Spleen (tissue), 11 donors: ENCODE measurements around the gene ALDOA. TPM values are rescaled to one million over a fixed set of nuclear protein-coding genes. Genes with fewer than 3 reads are reported as not detected.
"Not testable (repeated sequence)": the region's sequence is repeated elsewhere in the genome, so short reads cannot be mapped to it uniquely, and the experiment has no call there.

Experiments
- DNase-seq: peaks from one replicate; pipeline ENCODE4 v3.0.0-alpha.2; 2020
- H3K27ac ChIP-seq, 8 donors: fragments of 200-600 bp; sonication (generic) in 7 of 8; 1 replicate in 4 of 8; 2 replicates in 4 of 8; pipeline versions ENCODE4 v1.5.0 to v1.8.0; 2016 to 2021; ENCODE audit warnings: inconsistent platforms in 4 of 8, mild to moderate bottlenecking in 4 of 8, moderate library complexity in 1 of 8
- H3K27me3 ChIP-seq, 7 donors: fragments of 200-600 bp; sonication (generic) in 6 of 7; replicated peaks in 1 of 7; 1 replicate in 4 of 7; 2 replicates in 3 of 7; pipeline versions ENCODE4 v1.5.0 to v1.8.0; 2016 to 2021; ENCODE audit warnings: inconsistent platforms in 3 of 7, mild to moderate bottlenecking in 1 of 7
- H3K36me3 ChIP-seq, 6 donors: fragments of 200-600 bp; sonication (generic) in 5 of 6; 1 replicate in 4 of 6; 2 replicates in 2 of 6; pipeline versions ENCODE4 v1.5.0 to v1.8.0; 2016 to 2021; ENCODE audit warnings: inconsistent platforms in 2 of 6
- H3K4me1 ChIP-seq, 6 donors: fragments of 200-600 bp; sonication (generic) in 5 of 6; 1 replicate in 3 of 6; 2 replicates in 3 of 6; pipeline versions ENCODE4 v1.5.0 to v1.8.0; 2016 to 2021; ENCODE audit warnings: inconsistent platforms in 3 of 6
- H3K4me3 ChIP-seq, 8 donors: fragments of 200-600 bp; sonication (generic) in 7 of 8; 1 replicate in 4 of 8; 2 replicates in 4 of 8; pipeline versions ENCODE4 v1.5.0 to v1.8.0; 2016 to 2021; ENCODE audit warnings: inconsistent platforms in 4 of 8, mild to moderate bottlenecking in 4 of 8, moderate library complexity in 2 of 8
- H3K9me3 ChIP-seq, 8 donors: fragments of 200-600 bp; sonication (generic) in 7 of 8; 1 replicate in 4 of 8; 2 replicates in 4 of 8; pipeline versions ENCODE4 v1.5.0 to v1.8.0; 2016 to 2021; ENCODE audit warnings: inconsistent platforms in 4 of 8
- POLR2A ChIP-seq, 3 donors: fragments of 450-650 bp; IDR thresholded peaks; one replicate each; pipeline ENCODE4 v1.5.1; 2017; ENCODE audit warnings: antibody characterized with exemption in 3 of 3, mild to moderate bottlenecking in 1 of 3
- POLR2AphosphoS5 ChIP-seq, 3 donors: sonication (generic); formaldehyde crosslinking; IDR thresholded peaks; one replicate each; pipeline ENCODE4 v1.5.1; 2017; ENCODE audit warnings: antibody characterized with exemption in 3 of 3
- WGBS, 5 donors: extraction: QIAGEN DNeasy Blood & Tissue Kit in 3 of 5; methylation state at CpG; one replicate each; pipeline versions ENCODE4 v1.1.5 to v1.1.7; 2013 to 2018; 5-methylcytosine and 5-hydroxymethylcytosine counted together
- intact Hi-C: fragments of 100-400 bp; cut with DNase I; formaldehyde crosslinking; loops from one replicate; pipeline ENCODE4 v1.15.0; 2023; ENCODE audit warnings: low total_unique reads
- polyA plus RNA-seq, 3 donors: library from polyadenylated mRNA; stranded (reverse); fragments of 200-250 nt; gene quantifications; one replicate each; pipeline ENCODE4 v1.2.1, GENCODE V29; 2013
- total RNA-seq, 7 donors: library from RNA; depleted of rRNA in 3 of 7; stranded (reverse); fragments of >200 nt in 3 of 7; fragmentation: NEBNext Ultra II Directional in 4 of 7; extraction: Animal tissue kit (Norgen Biotek cat#: 25700) in 4 of 7; gene quantifications; one replicate each; pipeline versions ENCODE4 v1.1.0 to v1.2.1, GENCODE V29; 2016 to 2021
- TF ChIP-seq, protein P1 (sequence below), 11 experiments: fragments of 200-600 bp in 7 of 11; fragments of 450-650 bp in 4 of 11; sonication (generic) in 4 of 11; IDR thresholded peaks in 8 of 11; conservative IDR thresholded peaks in 3 of 11; 1 replicate in 7 of 11; 2 replicates in 4 of 11; pipeline versions ENCODE4 v1.4.0 to v1.8.0; 2016 to 2021; ENCODE audit warnings: antibody characterized with exemption in 11 of 11, inconsistent platforms in 4 of 11, mild to moderate bottlenecking in 1 of 11
- donor health status: healthy with polysubstance abuse.
- donor health status: DM: no; HTN: no; CAD: no; lungs with moderate emphysema.
- donor health status: DM: no; HTN: no; CAD: no.
- donor health status: Bipolar disorder and iron deficiency.
- donor health status: healthy.
- donor health status: DM: no; HTN: no; CAD: no.
- donor health status: DM: yes; HTN: yes; CAD: no.

The ALDOA gene
- total and polyA plus RNA-seq, 10 donors: 424 to 880 (median 598) TPM

DNA sequence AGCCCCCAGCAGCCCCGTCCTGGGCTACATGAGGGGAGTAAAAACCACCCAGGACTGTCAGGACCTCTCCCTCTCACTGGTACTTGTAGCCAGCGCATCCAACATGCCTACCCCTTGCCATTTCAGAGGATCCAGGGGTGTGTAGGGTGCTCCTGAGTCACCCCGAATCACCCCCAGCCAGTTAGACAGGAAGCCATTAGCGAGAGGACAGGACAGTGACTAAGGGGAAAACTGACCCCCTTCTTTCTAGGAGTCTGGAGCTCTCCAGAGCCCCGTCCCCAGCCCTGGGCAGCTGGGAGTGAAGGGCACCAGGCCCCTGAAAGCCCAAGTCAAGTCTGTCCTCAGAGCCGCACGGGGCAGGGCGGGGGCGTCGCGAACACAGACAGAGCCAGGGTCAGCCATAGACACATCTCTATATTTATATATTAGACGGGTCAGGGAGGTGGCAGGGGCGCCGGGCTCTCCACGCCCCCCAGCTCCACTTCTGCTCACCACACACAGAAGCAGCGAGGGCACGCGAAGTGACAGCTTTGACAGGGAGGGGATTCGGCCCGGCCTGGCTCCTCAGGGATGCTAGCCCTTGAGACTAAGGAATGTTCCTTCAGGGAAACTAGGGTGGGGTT, 48.3 kb downstream of the ALDOA start:
- intact Hi-C loops: no loop called here
- no peaks in the 10 kb centered on the region for H3K9me3 ChIP-seq
- H3K4me3 ChIP-seq: no peak overlapping the region
- peak overlapping the region in 2 of 8 donors; percentile 5 to 36 for H3K27ac ChIP-seq
- peaks cover 0 to 100% (median 75%) of the 10 kb centered on the region in 6 donors for H3K36me3 ChIP-seq
- TF ChIP-seq POLR2AphosphoS5 (IDR thresholded peaks at IDR 0.05) (peak in 1 of 3 donors; percentile 16), POLR2A (IDR thresholded peaks at IDR 0.05) (no peak)
- TF ChIP-seq, protein P1, sequence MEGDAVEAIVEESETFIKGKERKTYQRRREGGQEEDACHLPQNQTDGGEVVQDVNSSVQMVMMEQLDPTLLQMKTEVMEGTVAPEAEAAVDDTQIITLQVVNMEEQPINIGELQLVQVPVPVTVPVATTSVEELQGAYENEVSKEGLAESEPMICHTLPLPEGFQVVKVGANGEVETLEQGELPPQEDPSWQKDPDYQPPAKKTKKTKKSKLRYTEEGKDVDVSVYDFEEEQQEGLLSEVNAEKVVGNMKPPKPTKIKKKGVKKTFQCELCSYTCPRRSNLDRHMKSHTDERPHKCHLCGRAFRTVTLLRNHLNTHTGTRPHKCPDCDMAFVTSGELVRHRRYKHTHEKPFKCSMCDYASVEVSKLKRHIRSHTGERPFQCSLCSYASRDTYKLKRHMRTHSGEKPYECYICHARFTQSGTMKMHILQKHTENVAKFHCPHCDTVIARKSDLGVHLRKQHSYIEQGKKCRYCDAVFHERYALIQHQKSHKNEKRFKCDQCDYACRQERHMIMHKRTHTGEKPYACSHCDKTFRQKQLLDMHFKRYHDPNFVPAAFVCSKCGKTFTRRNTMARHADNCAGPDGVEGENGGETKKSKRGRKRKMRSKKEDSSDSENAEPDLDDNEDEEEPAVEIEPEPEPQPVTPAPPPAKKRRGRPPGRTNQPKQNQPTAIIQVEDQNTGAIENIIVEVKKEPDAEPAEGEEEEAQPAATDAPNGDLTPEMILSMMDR (IDR thresholded peaks at IDR 0.05 in 8 of 11, conservative IDR thresholded peaks at IDR 0.05 in 3 of 11): no peak
- no peaks in the 10 kb centered on the region for H3K27me3 ChIP-seq
- WGBS, 5 donors: 90 to 95% (median 92%) methylated on average over 12 to 20 of the region's 20 CpGs
- no peak for DNase-seq
- H3K4me1 ChIP-seq: peaks cover 0 to 33% (median 9%) of the 10 kb centered on the region in 6 donors

DNA sequence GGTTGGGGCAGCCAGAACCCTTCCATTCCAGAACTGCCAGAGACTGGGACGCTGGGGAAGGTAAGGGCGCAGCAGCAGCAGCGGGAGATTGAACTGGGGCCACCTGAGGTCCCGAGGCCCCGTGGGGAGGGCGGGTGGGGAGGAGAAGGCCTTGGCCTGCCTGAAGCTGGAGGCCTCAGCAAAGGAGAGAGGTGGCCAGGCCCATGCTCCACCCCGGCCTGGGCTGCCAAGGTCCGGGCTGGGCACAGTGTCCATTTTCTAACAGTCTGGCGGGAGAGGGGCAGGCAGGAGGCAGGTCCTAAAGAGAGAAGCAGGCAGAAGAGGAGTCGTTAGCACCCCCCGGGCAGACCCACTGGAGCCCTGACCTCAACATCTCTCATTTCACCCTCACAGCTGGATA, 48.9 kb downstream of the ALDOA start:
- 84 to 93% (median 87%) methylated on average over 11 of the region's 11 CpGs for WGBS, 5 donors
- intact Hi-C loops: no loop called here

DNA sequence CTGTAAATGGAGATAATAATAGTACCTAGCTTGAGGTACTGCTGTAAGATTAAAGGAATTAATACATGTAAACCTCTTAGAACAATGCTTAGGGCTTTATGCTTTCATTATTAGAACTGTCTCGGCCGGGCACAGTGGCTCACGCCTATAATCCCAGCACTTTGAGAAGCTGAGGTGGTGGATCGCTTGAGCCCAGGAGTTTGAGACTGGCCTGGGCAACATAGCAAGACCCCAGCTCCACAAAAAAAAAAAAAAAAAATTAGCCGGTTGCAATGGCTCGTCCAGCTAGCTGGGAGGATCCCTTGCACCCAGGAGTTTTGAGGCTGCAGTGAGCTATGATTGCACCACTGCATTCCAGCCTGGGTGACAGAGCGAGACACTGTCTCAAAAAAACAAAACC, 49.3 kb downstream of the ALDOA start:
- intact Hi-C loops, DNase-seq, H3K9me3 ChIP-seq, H3K27me3 ChIP-seq, H3K4me3 ChIP-seq: not testable (repeated sequence)
- Histone ChIP-seq H3K27ac (peak overlapping the region in 3 of 8 donors; percentile 5 to 34 (median 10)), H3K36me3 (peaks cover 0 to 100% (median 69%) of the 10 kb centered on the region in 6 donors), H3K4me1 (peaks cover 0 to 36% (median 10%) of the 10 kb centered on the region in 6 donors)
- WGBS, 5 donors: 76 to 95% (median 91%) methylated on average over 7 of the region's 7 CpGs

More for the DNA sequence above, 48.9 kb downstream of the ALDOA start:
- Histone ChIP-seq H3K36me3 (peaks cover 0 to 100% (median 72%) of the 10 kb centered on the region in 6 donors), H3K27me3 (no peaks in the 10 kb centered on the region), H3K27ac (peak overlapping the region in 2 of 8 donors; percentile 5 to 10), H3K4me1 (peaks cover 0 to 33% (median 9%) of the 10 kb centered on the region in 6 donors), H3K9me3 (no peaks in the 10 kb centered on the region), H3K4me3 (no peak overlapping the region)
- DNase-seq: no peak
- TF ChIP-seq POLR2A (IDR thresholded peaks at IDR 0.05) (no peak), POLR2AphosphoS5 (IDR thresholded peaks at IDR 0.05) (no peak)
- TF ChIP-seq, protein P1 (IDR thresholded peaks at IDR 0.05 in 8 of 11, conservative IDR thresholded peaks at IDR 0.05 in 3 of 11): no peak

DNA sequence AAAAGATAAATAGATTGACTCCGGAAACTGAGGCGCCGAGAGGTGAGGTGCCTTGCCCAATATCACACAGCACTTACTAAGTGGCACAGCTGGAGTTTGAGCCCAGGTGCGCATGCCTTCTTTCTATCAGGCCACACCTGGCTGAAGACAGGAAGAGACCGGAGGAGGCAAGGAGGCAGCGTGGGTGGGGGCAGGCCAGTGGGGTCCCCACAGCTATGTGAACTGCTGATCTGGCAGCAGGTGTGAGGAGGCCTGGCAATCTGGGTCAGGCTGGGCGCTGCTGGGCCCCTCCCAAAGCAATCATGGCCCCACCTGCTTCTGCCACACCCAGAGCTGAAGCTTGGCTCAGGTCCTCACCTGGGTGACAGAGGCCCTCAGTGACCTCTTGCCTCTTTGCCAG, 49.7 kb downstream of the ALDOA start:
- no peak for DNase-seq
- WGBS, 5 donors: 76 to 90% (median 85%) methylated on average over 7 of the region's 7 CpGs
- H3K27ac ChIP-seq: peak overlapping the region in 5 of 8 donors; percentile 5 to 64 (median 34)
- H3K36me3 ChIP-seq: peaks cover 0 to 100% (median 68%) of the 10 kb centered on the region in 6 donors
- intact Hi-C loops: no loop called here
- H3K4me3 ChIP-seq: no peak overlapping the region
- peaks cover 0 to 40% (median 14%) of the 10 kb centered on the region in 6 donors for H3K4me1 ChIP-seq
- TF ChIP-seq, protein P1 (IDR thresholded peaks at IDR 0.05 in 8 of 11, conservative IDR thresholded peaks at IDR 0.05 in 3 of 11): no peak
- TF ChIP-seq POLR2A (IDR thresholded peaks at IDR 0.05): no peak
- peak; percentile 19 to 39 (median 37) for TF ChIP-seq POLR2AphosphoS5 (IDR thresholded peaks at IDR 0.05)
- H3K27me3 ChIP-seq: no peaks in the 10 kb centered on the region
- H3K9me3 ChIP-seq: no peaks in the 10 kb centered on the region
